Stimulated activated CD8-positive, alpha-beta memory T cell treated with anti-CD3 and anti-CD28 coated beads, Interleukin-15, amount 100 ng/mL, for 24 hours (primary cell): ENCODE results near the gene MADCAM1.
"Not testable (repeated sequence)": the region's sequence is repeated elsewhere in the genome, so short reads cannot be mapped to it uniquely, and the experiment has no call there.

Experiments used
- DNase-seq: peaks from one replicate; pipeline ENCODE4 v3.0.0-alpha.2; 2020; ENCODE audit warnings: low read depth

Gene MADCAM1

GRCh38 chr19:496112-496665 is at the start of gene MADCAM1:
Gene MADCAM1, plus strand, starts transcription at chr19:496486. Its CDS starts 14 bp downstream, at chr19:496500.
- no peak for DNase-seq

DNA sequence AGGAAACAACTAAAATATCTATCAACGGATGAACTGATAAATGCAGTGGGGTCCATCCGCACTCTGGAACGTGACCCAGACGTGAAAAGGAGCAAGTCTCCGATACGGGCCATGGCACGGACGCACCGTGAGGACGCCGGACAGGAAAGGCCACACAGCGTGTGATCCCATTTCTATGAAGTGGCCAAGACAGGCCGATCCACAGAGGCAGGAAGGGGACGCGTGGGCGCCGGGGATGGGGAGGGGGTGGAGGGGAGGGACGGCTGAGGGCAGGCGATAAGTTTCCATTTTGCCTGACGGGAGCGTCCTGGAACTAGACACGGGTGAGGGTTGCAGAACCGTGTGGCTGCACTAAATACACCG is 49.2 kb upstream of the MADCAM1 start:
- DNase-seq: no peak

DNA sequence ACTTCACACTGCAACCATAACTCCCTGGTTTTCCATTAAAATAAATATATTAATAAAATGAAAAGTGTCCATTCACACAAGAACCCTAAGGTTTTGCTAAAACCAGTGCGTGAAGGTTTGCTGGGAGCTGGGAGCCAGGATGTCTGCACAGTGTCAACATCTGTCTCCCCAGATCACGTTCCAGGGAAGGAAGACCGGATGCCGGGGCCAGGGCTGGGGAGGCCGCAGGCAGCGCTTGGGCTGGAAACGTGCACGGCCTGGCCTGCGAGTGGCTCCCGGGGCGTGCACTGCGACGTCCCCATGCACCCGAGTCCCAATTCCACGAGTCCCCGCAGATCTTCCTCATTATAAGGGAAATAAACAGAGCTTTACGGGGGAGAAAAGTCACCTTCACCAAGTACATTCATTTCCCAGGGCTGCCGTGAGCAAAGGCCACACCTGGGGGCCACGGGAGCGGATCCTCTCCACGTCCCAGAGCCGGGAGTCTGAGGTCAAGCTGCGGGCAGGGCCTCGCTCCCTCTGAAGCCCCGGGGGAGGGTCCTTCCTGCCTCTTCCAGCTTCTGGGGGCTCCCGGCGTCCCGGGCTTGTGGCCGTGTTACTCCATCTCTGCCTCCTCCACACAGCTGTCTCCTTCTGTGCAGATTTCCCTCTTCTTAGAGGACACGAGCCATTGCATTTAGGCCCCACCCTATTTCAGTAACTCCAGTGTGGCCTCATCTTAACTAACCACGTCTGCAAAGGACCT is 48.3 kb upstream of the MADCAM1 start:
- no peak for DNase-seq

DNA sequence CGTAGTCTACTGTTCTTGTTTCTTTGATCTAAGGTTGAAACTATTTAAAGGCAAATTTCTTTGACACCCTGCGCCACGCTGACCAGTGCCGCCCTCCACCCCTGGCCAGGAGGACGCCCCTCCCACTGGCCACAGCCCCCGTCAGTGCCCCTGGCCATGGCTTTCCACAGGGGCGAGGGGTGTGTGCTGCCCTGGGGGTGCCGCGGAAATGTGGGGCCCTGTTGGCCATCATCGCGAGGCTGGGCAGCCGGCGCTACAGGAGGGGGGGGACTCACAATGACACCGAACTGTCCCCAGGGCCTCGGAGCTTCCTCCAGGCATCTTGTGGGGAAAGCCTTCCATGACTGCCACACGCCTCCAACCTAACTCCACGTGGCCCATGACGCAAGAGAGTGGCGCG is 46.4 kb upstream of the MADCAM1 start:
- DNase-seq: no peak

GRCh38 chr19:450912-451481 is 45.3 kb upstream of the MADCAM1 start:
- DNase-seq: not testable (repeated sequence)

GRCh38 chr19:452829-453228 is 43.5 kb upstream of the MADCAM1 start:
- no peak for DNase-seq

DNA sequence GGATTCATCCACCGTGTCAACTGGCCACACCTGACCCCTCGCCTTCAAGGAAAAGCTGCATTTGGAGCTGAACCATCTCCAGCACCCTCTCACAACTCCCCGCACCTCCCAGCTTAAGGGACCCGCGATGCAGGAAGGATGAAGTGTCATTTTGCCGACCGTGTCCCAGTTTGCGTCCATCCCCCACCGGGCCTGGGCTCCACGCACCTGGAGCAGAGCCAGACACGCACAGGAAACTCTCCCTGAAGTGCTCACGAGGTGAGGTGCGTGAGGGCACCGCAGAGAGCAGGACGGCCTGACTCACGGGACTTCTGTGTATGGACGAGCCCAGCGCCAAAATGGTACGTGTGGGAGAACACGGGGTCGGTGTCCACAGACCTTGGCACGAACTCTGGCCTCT is 42.7 kb upstream of the MADCAM1 start:
- no peak for DNase-seq

GRCh38 chr19:455031-455705 is 41.1 kb upstream of the MADCAM1 start:
- no peak for DNase-seq

DNA sequence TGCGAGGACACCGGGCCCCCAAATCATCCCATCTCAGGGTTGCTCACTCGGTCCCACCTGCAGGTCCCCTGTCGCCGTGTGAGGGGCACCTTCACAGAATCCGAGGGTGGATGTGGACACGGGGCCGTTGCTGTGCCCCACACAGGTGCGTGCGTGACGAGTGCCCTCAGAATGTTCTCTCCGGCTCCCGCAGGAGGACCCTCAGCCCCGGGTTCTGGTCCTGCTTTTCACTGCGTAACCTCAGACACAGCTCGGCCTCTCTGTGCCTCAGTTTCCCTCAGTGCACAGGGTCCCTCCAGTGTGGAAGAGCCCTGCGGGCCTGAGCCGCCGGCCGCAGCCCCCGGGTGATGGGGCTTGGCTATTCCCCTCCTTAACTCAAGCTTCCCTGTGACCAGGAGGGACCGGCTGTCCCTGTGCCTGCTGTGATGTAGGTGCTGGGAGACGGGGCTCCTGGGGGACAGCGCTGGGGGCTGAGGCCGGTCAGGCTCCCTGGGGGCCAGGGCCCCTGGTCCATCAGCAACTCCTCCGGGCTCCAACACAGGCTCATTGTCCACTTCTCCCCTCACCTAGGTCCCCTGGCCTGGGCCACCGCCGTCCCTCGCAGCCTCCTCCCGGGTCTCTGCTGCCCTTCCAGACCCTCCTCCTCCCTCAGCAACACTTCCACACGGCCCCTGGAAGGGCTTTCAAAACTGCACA is 40.3 kb upstream of the MADCAM1 start:
- DNase-seq: no peak

DNA sequence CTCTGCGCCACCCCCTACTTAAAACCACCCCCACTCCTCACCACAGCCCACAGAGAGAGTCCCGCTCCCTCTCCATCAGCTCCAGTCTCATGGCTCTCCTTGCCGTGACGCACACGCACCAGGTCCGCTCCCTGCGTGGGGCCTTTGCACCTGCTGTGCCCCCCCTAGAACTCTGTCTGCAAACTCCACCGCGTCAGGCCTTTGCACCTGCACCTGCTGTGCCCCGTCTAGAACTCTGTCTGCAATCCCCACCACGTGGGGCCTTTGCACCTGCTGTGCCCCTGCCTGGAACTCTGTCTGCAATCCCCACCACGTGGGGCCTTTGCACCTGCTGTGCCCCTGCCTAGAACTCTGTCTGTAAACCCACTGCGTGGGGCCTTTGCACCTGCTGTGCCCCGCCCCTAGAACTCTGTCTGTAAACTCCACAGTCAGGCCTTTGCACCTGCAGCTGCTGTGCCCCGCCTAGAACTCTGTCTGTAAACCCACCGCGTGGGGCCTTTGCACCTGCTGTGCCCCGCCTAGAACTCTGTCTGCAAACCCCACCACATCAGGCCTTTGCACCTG is 39.7 kb upstream of the MADCAM1 start:
- no peak for DNase-seq

DNA sequence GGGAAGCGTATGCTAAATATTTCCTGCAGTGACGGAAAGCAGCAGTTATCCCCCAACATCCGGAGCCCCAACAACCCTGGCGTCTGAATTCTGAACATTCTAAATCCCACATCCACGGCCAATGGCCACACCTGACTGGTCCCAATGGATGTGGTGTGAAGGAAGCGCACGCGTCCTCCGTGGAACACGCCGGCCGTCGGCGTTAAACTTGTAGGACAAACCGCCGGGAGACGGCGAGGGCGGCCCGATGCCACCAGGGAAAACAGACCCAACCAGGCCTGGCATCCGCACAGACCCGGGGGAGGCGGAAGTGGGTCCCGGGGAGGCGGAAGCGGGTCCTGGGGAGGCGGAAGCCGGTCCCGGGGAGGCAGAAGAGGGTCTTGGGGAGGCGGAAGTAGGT is 38.6 kb upstream of the MADCAM1 start:
- no peak for DNase-seq

DNA sequence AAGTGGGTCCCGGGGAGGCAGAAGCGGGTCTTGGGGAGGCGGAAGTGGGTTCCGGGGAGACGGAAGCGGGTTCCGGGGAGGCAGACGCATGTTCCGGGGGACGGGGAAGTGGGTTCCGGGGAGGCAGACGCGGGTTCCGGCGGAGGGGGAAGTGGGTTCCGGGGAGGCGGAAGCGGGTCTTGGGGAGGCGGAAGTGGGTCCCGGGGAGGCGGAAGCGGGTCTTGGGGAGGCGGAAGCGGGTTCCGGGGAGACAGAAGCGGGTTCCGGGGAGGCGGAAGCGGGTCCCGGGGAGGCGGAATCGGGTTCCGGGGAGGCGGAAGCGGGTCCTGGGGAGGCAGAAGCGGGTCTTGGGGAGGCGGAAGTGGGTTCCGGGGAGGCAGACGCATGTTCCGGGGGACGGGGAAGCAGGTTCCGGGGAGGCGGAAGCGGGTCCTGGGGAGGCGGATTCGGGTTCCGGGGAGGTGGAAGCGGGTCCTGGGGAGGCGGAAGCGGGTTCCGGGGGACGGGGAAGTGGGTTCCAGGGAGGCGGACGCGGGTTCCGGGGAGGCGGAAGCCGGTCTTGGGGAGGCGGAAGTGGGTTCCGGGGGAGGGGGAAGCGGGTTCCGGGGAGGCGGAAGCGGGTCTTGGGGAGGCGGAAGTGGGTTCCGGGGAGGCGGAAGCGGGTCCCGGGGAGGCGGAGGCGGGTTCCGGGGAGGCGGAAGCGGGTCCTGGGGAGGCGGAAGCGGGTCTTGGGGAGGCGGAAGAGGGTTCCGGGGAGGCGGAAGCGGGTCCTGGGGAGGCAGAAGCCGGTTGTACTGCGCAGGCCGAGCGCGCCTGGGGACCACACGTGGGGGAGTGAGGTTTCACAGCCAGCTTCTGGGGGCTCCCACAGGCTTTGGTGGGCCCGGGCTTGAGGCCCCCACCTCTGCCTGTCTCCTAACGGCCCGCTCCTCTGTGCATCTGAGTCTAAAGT is 37.9 kb upstream of the MADCAM1 start:
- DNase-seq: no peak

DNA sequence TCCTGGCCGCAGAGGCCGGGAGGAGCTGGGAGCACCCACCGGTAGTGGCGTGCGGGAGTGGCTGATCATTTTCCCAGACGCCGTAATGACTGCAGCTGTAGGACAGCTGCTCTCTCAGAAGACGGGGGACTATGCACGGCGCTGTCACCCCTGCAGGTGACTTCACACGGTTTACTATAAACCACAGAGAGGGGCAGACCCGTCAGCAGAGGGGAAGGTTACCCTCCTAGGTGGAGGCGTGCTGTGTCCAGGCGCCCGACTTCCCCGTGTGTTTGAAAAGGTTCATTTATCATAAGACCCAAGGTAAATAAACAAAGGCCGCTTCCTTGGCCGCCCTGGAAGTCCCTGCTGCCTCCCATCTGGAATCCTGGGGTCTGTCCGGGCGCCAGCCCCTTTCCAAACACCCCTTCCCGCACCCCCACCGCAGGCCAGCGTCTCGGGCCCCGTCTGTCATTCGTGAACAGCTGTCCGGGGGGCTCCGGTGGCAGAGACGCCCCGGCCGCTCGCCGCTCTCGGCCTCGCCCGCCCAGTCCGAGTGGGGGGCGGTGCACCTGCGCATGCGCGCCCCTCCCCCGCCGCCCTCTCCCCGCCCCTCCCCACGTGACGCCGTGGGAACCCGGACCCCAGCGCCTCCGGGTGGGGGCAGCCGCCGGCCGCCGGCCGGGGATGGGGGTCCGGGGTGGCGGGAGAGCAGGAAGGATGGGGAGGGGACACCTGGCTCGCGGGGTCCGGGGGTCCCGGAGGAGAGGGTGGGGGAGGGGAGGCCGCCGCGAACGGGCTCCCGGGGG is 36.4 kb upstream of the MADCAM1 start:
- DNase-seq: no peak

GRCh38 chr19:460877-461720 is 35.2 kb upstream of the MADCAM1 start, which contains the start of gene SHC2:
Gene SHC2, minus strand, starts transcription at chr19:461033. Its CDS starts 37 bp downstream, at chr19:460996.
- DNase-seq: no peak

DNA sequence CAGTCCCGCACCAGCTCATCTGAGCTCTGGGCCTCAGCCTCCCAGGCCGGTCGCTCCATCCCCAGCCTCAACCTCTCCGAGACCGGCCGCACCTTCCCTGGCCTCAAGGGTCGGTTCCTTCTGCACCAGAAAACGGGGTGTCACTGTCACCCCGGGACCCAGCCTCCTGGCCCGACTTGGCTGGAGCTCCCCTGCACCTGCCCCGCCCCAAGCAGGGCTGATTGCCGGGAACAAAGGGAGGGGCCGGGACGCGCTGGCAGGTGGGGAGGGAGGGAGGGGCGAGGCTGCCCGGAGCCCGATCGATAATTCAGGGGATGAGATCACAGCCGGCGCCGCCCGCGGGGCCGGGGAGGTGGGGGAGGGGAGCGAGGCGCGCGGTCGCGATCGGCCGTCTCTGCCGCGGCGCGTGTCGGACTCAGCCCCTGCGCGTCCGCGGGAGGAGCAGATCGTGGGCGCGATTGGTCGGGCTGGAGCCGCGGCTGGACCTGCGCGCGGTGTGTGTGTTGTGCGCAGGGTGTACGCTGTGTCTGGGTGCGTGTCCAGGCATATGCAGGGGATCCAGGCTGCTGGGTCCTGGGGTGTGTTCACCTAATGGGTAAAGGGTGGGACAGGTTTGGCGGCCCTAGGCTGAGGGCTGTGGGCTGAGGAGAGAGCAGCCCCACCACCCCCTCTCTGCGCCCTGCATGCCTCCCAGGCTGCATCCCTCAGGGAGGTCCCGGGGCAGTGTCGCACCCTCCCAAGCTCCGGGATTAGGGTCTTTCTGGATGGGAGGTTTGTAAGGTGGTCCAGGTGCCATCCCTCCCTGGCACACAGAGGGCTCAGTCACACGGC is 34.4 kb upstream of the MADCAM1 start:
- DNase-seq: no peak

- DNase-seq: no peak
These were observed 32.6 kb upstream of the MADCAM1 start for GRCh38 chr19:463483-464207.

- DNase-seq: no peak
These were observed 32.1 kb upstream of the MADCAM1 start for GRCh38 chr19:464208-464545.
